Mesothelial cell of epicardium (in vitro differentiated cells): ENCODE data around the gene CLN5. TPM values are rescaled to one million over a fixed set of nuclear protein-coding genes. Genes with fewer than 3 reads are reported as not detected.

Experiments used
- DNase-seq, 2 experiments: peaks; one replicate each; pipeline ENCODE4 v3.0.0; 2021; ENCODE audit warnings: low spot score in 2 of 2; ENCODE audit not compliant: unreplicated experiment in 2 of 2
- H3K27ac Mint-ChIP-seq: 2 replicates; pipeline ENCODE4 v1.8.0; 2021; ENCODE audit warnings: mixed read lengths
- H3K27me3 Mint-ChIP-seq: 2 replicates; pipeline ENCODE4 v1.8.0; 2021; ENCODE audit warnings: low read depth, mixed read lengths
- H3K36me3 Mint-ChIP-seq: 2 replicates; pipeline ENCODE4 v1.8.0; 2021; ENCODE audit warnings: mixed read lengths
- H3K4me1 Mint-ChIP-seq: 2 replicates; pipeline ENCODE4 v1.8.0; 2021; ENCODE audit warnings: mixed read lengths
- H3K4me3 Mint-ChIP-seq: 2 replicates; pipeline ENCODE4 v1.8.0; 2021; ENCODE audit warnings: mild to moderate bottlenecking, moderate library complexity, mixed read lengths
- H3K9me3 Mint-ChIP-seq: 2 replicates; pipeline ENCODE4 v1.8.0; 2021; ENCODE audit warnings: mixed read lengths
- CTCF ChIP-seq: fragments of 200-600 bp; sonication (generic); IDR thresholded peaks from one replicate; pipeline ENCODE4 v1.5.0; 2021; ENCODE audit warnings: antibody characterized with exemption; ENCODE audit not compliant: unreplicated experiment
- total RNA-seq: library from RNA; stranded (reverse); gene quantifications from 3 replicates; pipeline ENCODE4 v1.2.1, GENCODE V29; 2021

CLN5 gene
- total RNA-seq, 1 donor from 2014 or later = 26.6 TPM

GRCh38 chr13:76992548-76993001 lies 694 bp downstream of the CLN5 start:
- Mint-ChIP-seq H3K4me1 (peaks cover 24% of the 10 kb centered on the region), H3K27me3 (peaks cover 3% of the 10 kb centered on the region), H3K4me3 (peak overlapping the region; percentile 95), H3K9me3 (no peaks in the 10 kb centered on the region), H3K27ac (peak overlapping the region; percentile 96), H3K36me3 (peaks cover 11% of the 10 kb centered on the region)
- no peak for TF ChIP-seq CTCF
- no peak for DNase-seq

- DNase-seq = no peak
- Mint-ChIP-seq H3K36me3 (peaks cover 12% of the 10 kb centered on the region), H3K4me1 (peaks cover 24% of the 10 kb centered on the region), H3K9me3 (no peaks in the 10 kb centered on the region), H3K27ac (no peak overlapping the region), H3K4me3 (peak overlapping the region; percentile 95), H3K27me3 (peaks cover under 1% of the 10 kb centered on the region)
- TF ChIP-seq CTCF = no peak
These were observed 1.1 kb downstream of the CLN5 start for GRCh38 chr13:76993021-76993420.

GRCh38 chr13:76993473-76993872 lies 1.6 kb downstream of the CLN5 start:
- Mint-ChIP-seq H3K27ac (no peak overlapping the region), H3K4me3 (peak overlapping the region; percentile 95), H3K27me3 (no peaks in the 10 kb centered on the region), H3K4me1 (peaks cover 24% of the 10 kb centered on the region), H3K36me3 (peaks cover 17% of the 10 kb centered on the region), H3K9me3 (no peaks in the 10 kb centered on the region)
- no peak for TF ChIP-seq CTCF
- no peak for DNase-seq

- Mint-ChIP-seq H3K4me3 (peak overlapping the region; percentile 33), H3K9me3 (no peaks in the 10 kb centered on the region), H3K36me3 (peaks cover 24% of the 10 kb centered on the region), H3K27ac (no peak overlapping the region), H3K4me1 (peaks cover 24% of the 10 kb centered on the region), H3K27me3 (no peaks in the 10 kb centered on the region)
- TF ChIP-seq CTCF = no peak
- no peak for DNase-seq
These were observed 2.4 kb downstream of the CLN5 start for GRCh38 chr13:76994281-76994680.

- DNase-seq = no peak
- H3K27ac Mint-ChIP-seq = no peak overlapping the region
- H3K4me1 Mint-ChIP-seq = peaks cover 2% of the 10 kb centered on the region
- no peak for TF ChIP-seq CTCF
- no peak overlapping the region for H3K4me3 Mint-ChIP-seq
- H3K9me3 Mint-ChIP-seq = no peaks in the 10 kb centered on the region
- H3K36me3 Mint-ChIP-seq = peaks cover 28% of the 10 kb centered on the region
- no peaks in the 10 kb centered on the region for H3K27me3 Mint-ChIP-seq
These were observed 8.6 kb downstream of the CLN5 start for GRCh38 chr13:77000475-77000874.

- Mint-ChIP-seq H3K36me3 (peaks cover 22% of the 10 kb centered on the region), H3K9me3 (no peaks in the 10 kb centered on the region), H3K27ac (no peak overlapping the region), H3K4me1 (peaks cover 5% of the 10 kb centered on the region), H3K27me3 (no peaks in the 10 kb centered on the region), H3K4me3 (no peak overlapping the region)
- no peak for DNase-seq
- no peak for TF ChIP-seq CTCF
These were observed 9.7 kb downstream of the CLN5 start for GRCh38 chr13:77001540-77001939.
